GM19351 (cell line): ENCODE measurements around the gene LPCAT1.

Experiments
- ATAC-seq: cut with Tn5 transposase; IDR thresholded peaks from one replicate; pipeline ENCODE4 v1.9.1; 2021; ENCODE audit warnings: mild to moderate bottlenecking, moderate library complexity; ENCODE audit not compliant: unreplicated experiment

LPCAT1 gene

DNA sequence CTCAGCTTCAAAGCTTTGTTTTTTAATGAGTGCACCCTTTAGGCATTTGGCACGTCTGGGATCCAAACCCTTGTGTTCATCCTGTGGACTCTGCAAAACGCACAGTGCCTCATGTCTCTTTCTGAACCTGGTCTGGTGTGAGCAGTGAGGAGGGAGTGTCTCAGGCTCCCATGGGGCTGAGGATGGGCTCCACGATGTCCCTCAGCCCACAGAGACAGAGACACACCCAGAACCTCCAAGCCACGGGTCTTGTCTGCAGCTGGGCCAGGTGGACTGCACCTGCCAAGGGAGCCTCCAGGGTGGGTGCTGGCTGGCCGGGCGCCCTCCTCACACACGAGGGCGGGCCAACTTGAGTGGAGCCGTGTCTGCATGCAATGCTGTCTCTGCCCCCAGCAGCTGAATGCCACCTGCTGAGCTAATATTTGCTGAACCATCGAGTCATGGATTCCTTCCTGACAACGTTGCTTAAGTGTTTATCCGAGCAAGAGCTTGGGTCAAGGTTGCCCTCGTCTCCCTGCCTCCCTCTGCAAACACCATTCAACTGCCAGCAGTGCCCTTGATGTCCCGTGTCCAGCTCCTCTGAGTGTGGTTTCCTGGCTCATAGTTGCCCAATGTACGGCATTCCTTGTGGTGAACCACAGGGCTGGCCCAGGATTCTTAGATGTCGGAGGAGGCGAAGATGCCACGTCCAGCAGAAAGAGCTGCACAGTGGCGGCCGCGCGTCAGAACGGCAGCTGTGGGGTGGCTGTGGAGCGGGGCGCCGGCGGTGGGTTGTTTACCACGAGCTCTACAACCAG lies 31.4 kb upstream of the LPCAT1 start:
- no peak for ATAC-seq

DNA sequence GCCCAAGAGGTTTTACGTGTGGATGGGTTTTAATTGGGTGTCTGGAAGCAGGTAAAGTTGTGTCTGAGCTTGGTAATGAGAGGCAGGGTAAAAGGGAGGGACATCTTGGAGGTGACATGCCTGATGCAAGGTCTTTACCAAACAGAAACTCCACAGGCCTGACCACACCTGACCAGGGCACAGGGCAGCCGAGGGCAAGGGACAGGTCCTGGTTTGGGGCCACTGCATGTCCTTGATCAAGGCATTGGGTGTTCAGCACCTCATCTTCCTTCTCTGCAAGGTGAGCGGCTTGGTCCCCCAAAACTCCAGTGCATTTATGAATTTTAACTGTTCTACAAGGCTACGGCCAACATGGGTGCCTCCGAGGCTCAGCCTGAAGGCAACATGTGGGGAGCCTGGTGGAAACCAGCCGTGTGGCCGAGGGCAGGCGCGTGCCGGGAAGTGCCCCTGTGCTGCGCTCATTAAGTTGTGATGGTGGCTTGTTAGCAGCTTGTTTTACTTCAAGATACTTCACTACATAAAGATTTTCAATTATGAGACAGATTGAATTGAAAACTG lies 30.7 kb upstream of the LPCAT1 start:
- ATAC-seq: no peak

DNA sequence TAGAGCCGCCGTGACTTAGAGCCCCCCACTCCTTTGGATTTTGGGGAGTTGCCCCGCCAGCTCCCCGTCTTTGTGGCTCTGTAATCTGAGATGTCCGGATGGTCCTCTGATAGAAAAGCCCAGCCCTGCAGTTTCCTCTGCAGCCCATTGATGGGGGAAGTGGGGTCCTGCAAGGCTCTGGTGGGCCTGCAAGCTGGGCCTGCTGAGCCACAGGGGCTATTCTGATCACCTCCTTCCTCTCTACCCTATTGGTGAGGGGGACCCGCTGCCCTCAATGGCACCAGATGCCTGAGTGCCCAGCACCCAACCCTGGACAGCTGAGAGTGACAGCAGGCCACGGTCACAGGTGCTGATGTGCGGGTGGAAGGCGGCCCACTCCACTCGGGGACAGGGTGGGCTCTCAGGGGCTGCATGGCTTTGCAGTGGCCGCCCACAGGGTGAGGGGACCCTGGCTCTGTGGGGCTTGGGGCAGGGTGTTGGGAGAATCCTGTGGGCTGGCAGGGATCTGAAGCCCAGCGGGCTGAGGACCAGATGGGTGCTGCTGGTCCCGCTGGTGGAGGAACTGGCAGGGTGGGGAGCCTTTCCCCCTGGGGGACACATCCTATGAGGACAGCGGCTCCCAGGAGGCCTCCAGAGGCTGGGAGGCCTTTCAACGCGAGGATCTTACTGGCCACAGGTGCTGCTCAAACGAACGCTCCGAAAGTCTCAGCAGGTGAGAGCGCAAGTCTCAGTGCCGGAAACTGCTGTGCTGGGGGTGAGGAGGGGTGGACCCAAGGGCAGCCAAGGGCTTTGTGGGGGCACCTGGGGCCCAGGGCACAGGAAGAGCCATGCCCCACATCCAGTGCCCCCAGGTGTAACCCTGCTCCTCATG lies 30.0 kb upstream of the LPCAT1 start:
- ATAC-seq: no peak

GRCh38 chr5:1552521-1553255 lies 28.9 kb upstream of the LPCAT1 start:
- ATAC-seq: no peak

DNA sequence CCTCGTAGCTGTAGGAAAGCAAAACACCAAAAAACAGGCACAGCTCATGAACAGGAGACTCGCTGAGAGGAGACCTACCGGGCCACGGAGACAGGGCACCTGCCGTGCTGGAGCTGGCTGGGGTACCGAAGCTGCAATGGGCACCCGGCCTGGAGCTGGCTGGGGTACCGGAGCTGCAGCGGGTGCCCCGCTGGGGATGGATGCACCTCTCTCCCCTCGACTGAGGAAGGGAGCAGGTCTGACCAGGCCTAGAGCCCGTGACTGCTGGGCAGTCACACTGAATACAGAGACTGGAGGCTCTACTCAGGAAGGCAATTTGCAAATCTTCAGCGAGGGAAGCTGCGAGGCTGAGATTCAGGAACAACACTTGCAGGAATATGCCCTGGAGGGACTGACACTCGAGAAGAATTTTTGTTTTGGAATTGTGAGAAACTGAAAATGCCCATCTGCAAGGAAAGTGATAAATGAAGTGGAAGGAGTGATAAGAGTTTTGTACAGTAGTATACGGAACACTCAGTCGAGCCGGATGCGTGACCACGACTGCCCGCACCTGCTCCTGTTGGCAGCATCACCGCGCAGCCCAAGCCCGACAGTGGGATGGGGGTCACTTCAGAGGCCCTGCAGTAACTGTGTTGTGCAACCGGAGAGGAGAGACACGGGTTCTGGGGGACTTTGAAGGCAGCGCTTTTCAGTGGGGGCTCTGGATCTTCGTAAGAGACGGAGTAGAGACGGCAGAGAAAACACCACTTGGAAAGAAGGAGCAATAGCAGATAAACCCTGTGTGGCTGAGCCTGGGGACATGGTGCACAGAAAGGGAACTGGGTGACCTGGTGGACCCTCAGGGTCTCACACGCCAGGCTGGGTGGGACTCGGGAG lies 27.9 kb upstream of the LPCAT1 start:
- no peak for ATAC-seq

DNA sequence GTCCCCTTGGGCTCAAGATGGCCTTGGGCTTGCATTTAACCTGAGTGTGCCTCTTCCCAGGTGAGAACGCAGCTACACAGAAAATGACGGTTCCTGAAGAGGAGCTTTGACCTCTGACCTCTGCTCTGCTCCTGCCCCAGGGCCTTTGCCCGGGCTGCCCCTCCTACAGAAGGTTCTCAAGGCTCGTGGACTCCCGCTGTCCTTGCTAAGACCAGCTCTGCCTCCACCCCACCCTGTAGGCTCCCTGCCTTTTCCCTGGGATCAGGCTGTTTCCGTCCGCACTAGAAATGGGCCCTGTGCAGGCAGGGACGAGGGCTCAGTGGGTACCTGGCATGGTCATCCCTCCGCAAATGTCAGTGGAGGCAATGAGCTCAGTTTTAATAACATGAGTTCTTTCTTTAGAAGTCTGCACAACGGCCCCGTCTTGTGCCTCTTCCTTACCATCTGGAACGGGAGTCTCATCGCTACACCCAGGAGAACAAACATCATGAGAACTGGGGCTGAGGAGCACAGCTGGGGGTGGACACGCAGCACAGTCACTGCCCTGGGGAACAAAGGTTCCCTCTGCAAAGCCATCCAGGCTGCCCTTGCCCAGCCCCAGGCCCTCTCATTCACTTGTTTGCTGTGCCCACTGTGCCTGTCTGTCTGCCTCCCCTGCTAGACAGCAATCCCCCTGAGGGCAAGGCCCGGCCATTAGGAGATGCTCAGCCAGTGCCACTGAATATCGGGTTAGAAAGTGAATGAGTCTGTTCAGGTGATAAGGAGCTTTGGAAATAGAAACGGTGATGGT lies 26.7 kb upstream of the LPCAT1 start:
- no peak for ATAC-seq

DNA sequence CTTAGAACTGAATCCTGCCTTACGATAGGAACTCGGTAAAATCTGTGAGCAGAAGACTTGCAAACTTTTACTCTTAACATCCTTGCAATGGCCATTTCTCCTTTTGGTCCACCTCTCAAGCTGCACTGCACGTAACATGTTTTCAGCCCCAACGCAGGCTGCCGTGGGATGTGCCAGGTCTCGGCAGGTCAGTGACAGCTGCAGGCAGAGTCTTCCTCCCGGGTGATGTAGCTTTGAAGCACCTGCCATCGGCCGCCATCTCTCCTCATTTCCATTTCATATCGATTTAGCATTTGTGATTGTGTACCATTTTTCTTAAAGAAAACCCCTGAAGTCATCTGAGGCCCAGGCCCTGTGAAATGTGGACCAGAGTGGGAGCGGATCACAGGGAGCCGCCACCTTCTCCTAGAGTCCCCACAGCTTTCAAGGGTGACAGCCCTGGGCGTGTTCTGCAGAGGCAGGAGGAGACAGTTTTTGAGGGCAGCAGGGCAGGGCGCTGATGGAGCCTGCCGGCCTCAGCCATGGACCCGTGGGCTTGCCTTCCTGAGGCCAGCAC lies 25.8 kb upstream of the LPCAT1 start:
- ATAC-seq: no peak

GRCh38 chr5:1548702-1549474 lies 25.1 kb upstream of the LPCAT1 start:
- ATAC-seq: no peak

DNA sequence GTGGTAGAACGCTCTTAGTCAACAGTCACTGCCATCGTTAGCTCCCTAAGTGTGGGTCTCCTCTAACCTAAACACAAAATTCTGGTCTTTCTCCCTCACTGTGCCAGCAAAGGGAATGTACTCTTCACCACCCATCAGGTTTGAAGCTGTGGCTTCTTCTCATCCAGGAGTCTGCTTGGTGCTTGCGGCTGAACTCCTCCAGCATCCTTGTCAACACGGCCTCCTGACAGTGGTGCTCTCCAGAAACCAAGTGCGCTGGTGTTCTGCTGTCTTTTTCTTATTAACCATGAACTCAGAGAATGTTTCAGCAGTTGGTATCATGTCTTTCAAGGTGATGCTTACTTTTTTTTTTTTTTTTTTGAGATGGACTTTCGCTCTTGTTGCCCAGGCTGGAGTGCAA lies 23.9 kb upstream of the LPCAT1 start:
- ATAC-seq: no peak

- ATAC-seq: no peak
These were observed 23.5 kb upstream of the LPCAT1 start for GRCh38 chr5:1547236-1547635.

GRCh38 chr5:1546556-1546955 lies 22.8 kb upstream of the LPCAT1 start:
- ATAC-seq: no peak

GRCh38 chr5:1545805-1546355 lies 22.1 kb upstream of the LPCAT1 start:
- ATAC-seq: no peak

DNA sequence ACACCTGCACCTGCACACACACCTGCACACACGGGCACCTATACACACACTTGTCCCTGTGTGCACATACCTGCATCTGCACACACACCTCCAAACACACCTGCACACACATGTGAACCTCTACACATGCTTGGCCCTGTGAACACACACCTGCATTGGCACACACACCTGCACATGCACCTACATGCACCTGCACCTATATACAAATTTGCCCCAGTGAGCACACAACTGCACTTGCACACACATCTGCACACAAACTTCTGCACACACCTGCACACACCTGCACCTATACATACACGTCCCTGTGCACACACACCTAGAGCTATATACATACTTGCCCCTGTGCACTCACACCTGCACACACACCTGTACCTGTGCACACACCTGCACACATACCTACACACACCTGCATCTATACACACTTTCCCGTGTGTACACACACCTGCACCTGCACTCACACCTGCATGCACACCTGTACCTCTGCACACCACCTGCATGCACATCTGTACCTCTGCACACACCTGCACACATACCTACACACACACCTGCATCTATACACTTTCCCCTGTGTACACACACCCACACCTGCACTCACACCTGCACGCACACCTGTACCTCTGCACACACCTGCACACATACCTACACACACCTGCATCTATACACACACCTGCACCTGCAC lies 21.5 kb upstream of the LPCAT1 start:
- ATAC-seq: no peak

GRCh38 chr5:1544294-1544961 lies 20.7 kb upstream of the LPCAT1 start:
- ATAC-seq: no peak

DNA sequence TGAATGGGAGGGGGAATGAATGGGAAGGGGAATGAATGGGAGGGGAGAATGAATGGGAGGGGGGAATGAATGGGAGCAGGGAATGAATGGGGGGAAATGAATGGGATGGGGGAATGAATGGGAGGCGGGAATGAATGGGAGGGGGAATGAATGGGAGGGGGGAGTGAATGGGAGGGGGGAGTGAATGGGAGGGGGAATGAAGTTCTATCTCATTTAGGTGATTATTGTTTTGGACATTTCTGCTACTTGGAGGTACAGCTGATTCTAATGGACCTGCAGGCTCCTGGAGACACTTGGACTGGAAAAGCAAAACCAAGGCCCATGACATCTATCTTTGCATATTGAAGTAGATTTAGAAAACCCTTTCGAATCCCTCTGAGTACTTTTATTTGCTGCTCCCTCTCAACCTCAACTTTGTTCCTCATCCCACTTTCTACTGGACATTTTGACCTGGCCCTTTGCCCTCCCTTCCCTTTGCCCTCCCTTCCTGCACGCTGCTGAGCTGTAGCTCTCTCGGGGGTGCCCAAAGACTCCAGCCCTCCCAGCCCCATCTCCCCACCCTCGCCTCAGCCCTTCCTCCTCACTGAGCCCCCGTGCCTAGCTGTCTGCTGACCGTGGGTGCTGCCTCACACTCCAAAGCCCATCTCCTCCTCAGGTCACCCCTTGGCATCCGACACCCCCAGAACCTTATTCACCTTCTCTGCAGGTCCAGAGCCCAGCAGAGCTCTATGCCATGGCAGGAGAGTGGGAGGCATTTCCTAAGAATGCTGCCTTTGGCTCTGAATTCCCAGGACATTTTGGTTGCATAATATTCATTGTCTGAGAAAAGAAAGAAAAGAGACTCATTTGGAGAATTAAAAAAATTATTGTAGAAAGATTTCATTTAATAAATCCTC lies 19.9 kb upstream of the LPCAT1 start:
- no peak for ATAC-seq

DNA sequence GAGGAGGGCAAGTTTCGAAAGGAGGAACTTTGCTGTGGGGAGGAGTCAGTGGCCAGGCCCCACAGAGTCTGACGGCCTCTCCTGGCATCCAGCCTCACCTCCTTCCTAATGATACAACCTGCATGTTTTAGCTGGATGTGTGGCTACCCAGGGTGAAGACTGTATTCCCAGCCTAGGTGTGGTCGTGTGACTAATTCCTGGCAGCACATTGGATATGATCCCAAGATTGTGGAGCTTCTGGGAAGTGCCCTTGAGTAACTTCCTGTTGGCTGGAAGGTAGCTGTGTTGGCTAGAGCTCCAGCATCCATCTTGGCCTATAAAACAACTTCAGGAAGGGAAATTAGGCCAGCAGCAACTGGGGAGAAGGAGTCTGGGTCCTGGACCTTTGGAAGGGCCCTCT lies 19.0 kb upstream of the LPCAT1 start:
- no peak for ATAC-seq
